Fibroblast of lung (primary cell): ENCODE results near the gene GNPDA1. TPM values are rescaled to one million over a fixed set of nuclear protein-coding genes. Genes with fewer than 3 reads are reported as not detected.
A peak's percentile ranks its signal among the peaks of the same experiment; 100 is the strongest.

ENCODE experiments used
- DNase-seq, 2 donors: peaks; one replicate each; pipeline versions ENCODE4 v3.0.0 to v3.0.0-alpha.2; 2010; ENCODE audit warnings: low read depth in 2 of 2
- H2AFZ ChIP-seq: 2 replicates; pipeline ENCODE4 v1.5.1; 2012; ENCODE audit warnings: low read length, control low read depth, inconsistent platforms
- H3K27ac ChIP-seq: 2 replicates; pipeline ENCODE4 v1.5.1; 2011; ENCODE audit warnings: low read length, control low read depth; ENCODE audit not compliant: insufficient read depth
- H3K27me3 ChIP-seq: 2 replicates; pipeline ENCODE4 v1.5.1; 2011; ENCODE audit warnings: mild to moderate bottlenecking, low read length; ENCODE audit not compliant: control insufficient read depth, insufficient read depth
- H3K36me3 ChIP-seq: 2 replicates; pipeline ENCODE4 v1.5.1; 2011; ENCODE audit warnings: low read length; ENCODE audit not compliant: control insufficient read depth, insufficient read depth
- H3K4me1 ChIP-seq: 2 replicates; pipeline ENCODE4 v1.5.1; 2011; ENCODE audit warnings: low read length; ENCODE audit not compliant: control insufficient read depth, insufficient read depth; ENCODE audit errors: extremely low read depth
- H3K4me2 ChIP-seq: 2 replicates; pipeline ENCODE4 v1.5.1; 2011; ENCODE audit warnings: low read length, control low read depth; ENCODE audit not compliant: insufficient read depth; ENCODE audit errors: extremely low read depth
- H3K4me3 ChIP-seq, 4 experiments: fragments of 200-600 bp in 1 of 4; sonication (generic) in 1 of 4; replicated peaks in 1 of 4; 2 replicates each; pipeline ENCODE4 v1.5.1; 2011 to 2016; ENCODE audit warnings: low read length in 4 of 4, low read depth in 3 of 4, mild to moderate bottlenecking in 3 of 4, control low read depth in 2 of 4, inconsistent platforms in 1 of 4, mixed read lengths in 1 of 4; ENCODE audit not compliant: insufficient read depth in 1 of 4; ENCODE audit errors: control extremely low read depth in 1 of 4
- H3K79me2 ChIP-seq: 2 replicates; pipeline ENCODE4 v1.5.1; 2012; ENCODE audit warnings: mild to moderate bottlenecking, low read length, inconsistent platforms; ENCODE audit not compliant: control insufficient read depth, insufficient read depth
- H3K9ac ChIP-seq: 2 replicates; pipeline ENCODE4 v1.5.1; 2011; ENCODE audit warnings: mild to moderate bottlenecking, low read length, control low read depth; ENCODE audit not compliant: insufficient read depth
- H3K9me3 ChIP-seq: 2 replicates; pipeline ENCODE4 v1.5.1; 2012; ENCODE audit warnings: low read depth, low read length; ENCODE audit not compliant: control insufficient read depth, insufficient read depth
- H4K20me1 ChIP-seq: 2 replicates; pipeline ENCODE4 v1.5.1; 2011; ENCODE audit warnings: low read length; ENCODE audit not compliant: control insufficient read depth, insufficient read depth; ENCODE audit errors: extremely low read depth
- CTCF ChIP-seq, 2 donors: IDR thresholded peaks in 1 of 2; conservative IDR thresholded peaks in 1 of 2; 1 replicate in 1 of 2; 2 replicates in 1 of 2; pipeline ENCODE4 v1.5.1; 2011 to 2012; ENCODE audit warnings: low read length in 2 of 2, control low read depth in 1 of 2, inconsistent platforms in 1 of 2, low read depth in 1 of 2, mild to moderate bottlenecking in 1 of 2
- EZH2 ChIP-seq: IDR thresholded peaks from 2 replicates; pipeline ENCODE4 v1.5.1; 2012; ENCODE audit warnings: low read length, control low read depth, mild to moderate bottlenecking; ENCODE audit errors: missing control alignments
- polyA plus RNA-seq, 2 donors: library from polyadenylated mRNA; depleted of rRNA in 1 of 2; stranded (reverse) in 1 of 2; unstranded in 1 of 2; fragments of >200 nt; gene quantifications; 2 replicates each; pipeline ENCODE4 v1.2.1, GENCODE V29; 2011 to 2012; ENCODE audit warnings: missing spikeins in 1 of 2
- total RNA-seq: library from RNA; depleted of rRNA; stranded (reverse); fragments of >200 nt; gene quantifications from 2 replicates; pipeline ENCODE4 v1.2.1, GENCODE V29; 2014

GNPDA1 gene
- total and polyA plus RNA-seq, 2 donors (not counting 1 experiment from before 2014, with no cell fraction given), result 30.0 to 64.2 TPM

- TF ChIP-seq CTCF (conservative IDR thresholded peaks at IDR 0.05 in 1 of 2, IDR thresholded peaks at IDR 0.05 in 1 of 2; ENCODE audit: low read depth in 1 of 2, low read length in 2 of 2), result no peak
- TF ChIP-seq EZH2, result no peak
- no peak overlapping the region for H3K4me3 ChIP-seq
- H3K4me1 ChIP-seq, result peaks cover 10% of the 10 kb centered on the region
- DNase-seq, result no peak
- H4K20me1 ChIP-seq, result no peaks in the 10 kb centered on the region
- no peak overlapping the region for H2AFZ ChIP-seq
- H3K36me3 ChIP-seq, result peaks cover 2% of the 10 kb centered on the region
- H3K9me3 ChIP-seq, result no peaks in the 10 kb centered on the region
- H3K79me2 ChIP-seq, result no peaks in the 10 kb centered on the region
- H3K9ac ChIP-seq, result no peak overlapping the region
- no peak overlapping the region for H3K27ac ChIP-seq
- no peak overlapping the region for H3K4me2 ChIP-seq
- peaks cover 2% of the 10 kb centered on the region for H3K27me3 ChIP-seq
These were observed 3.7 kb upstream of the GNPDA1 start for GRCh38 chr5:142016556-142016955.

DNA sequence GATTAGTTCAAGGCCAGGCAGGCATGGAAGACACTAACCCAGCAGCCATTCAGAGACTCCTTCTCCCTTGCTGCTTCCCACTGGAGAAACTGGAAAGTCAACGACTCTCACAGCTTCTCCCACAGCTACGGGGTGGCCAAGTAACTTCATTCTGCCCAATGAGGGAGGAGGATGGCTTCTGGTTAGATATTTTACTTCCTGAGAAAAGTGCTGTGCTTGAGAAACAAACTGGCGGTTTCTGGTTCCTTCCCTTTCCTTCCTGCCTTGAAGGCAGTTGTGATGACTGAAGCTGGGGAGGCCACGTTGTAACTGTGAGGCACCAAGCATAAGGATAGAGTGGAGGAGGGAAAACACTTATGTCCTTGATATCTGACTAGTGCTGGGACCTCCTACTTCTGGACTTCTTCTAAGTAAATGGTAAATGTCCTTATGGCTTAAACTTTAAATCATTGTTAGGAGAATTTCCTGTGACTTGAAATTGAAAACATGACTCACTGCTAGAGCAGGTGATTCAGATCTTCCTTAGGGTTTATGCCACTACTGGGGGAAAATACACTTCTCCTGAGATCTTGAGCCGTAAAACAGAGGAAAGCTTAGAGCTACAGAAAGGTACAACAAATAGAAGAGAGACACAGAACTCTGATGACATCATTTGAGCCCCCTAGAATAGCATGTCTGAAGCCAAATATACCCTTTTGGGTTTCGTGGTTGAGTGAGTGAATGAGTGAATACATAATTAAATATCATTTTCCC, 3.1 kb upstream of the GNPDA1 start:
- no peaks in the 10 kb centered on the region for H4K20me1 ChIP-seq
- TF ChIP-seq EZH2 (no peak), CTCF (conservative IDR thresholded peaks at IDR 0.05 in 1 of 2, IDR thresholded peaks at IDR 0.05 in 1 of 2; ENCODE audit: low read depth in 1 of 2, low read length in 2 of 2) (no peak)
- no peaks in the 10 kb centered on the region for H3K9me3 ChIP-seq
- H3K36me3 ChIP-seq, result peaks cover 2% of the 10 kb centered on the region
- H3K79me2 ChIP-seq, result no peaks in the 10 kb centered on the region
- DNase-seq, result peak in 1 of 2 donors; percentile 63
- no peak overlapping the region for H3K27ac ChIP-seq
- H3K4me2 ChIP-seq, result no peak overlapping the region
- H3K9ac ChIP-seq, result no peak overlapping the region
- no peak overlapping the region for H2AFZ ChIP-seq
- peaks cover 2% of the 10 kb centered on the region for H3K27me3 ChIP-seq
- H3K4me3 ChIP-seq, result no peak overlapping the region
- H3K4me1 ChIP-seq, result peaks cover 10% of the 10 kb centered on the region

- no peak overlapping the region for H3K4me3 ChIP-seq
- no peak overlapping the region for H2AFZ ChIP-seq
- TF ChIP-seq CTCF (conservative IDR thresholded peaks at IDR 0.05 in 1 of 2, IDR thresholded peaks at IDR 0.05 in 1 of 2; ENCODE audit: low read depth in 1 of 2, low read length in 2 of 2) (peak; percentile 31 to 44), EZH2 (no peak)
- no peaks in the 10 kb centered on the region for H3K9me3 ChIP-seq
- no peaks in the 10 kb centered on the region for H3K79me2 ChIP-seq
- no peak overlapping the region for H3K9ac ChIP-seq
- peaks cover 10% of the 10 kb centered on the region for H3K4me1 ChIP-seq
- peaks cover 2% of the 10 kb centered on the region for H3K27me3 ChIP-seq
- H3K36me3 ChIP-seq, result peaks cover 2% of the 10 kb centered on the region
- H4K20me1 ChIP-seq, result no peaks in the 10 kb centered on the region
- no peak overlapping the region for H3K27ac ChIP-seq
- DNase-seq, result peak; percentile 54 to 73
- no peak overlapping the region for H3K4me2 ChIP-seq
These were observed 2.2 kb upstream of the GNPDA1 start for GRCh38 chr5:142014911-142015584.
